GM19043 (cell line): ENCODE results near the gene KIAA1958.
"Not testable (repeated sequence)": the region's sequence is repeated elsewhere in the genome, so short reads cannot be mapped to it uniquely, and the experiment has no call there.

Experiments used
- ATAC-seq: cut with Tn5 transposase; IDR thresholded peaks from one replicate; pipeline ENCODE4 v1.9.1; 2021; ENCODE audit warnings: low read depth; ENCODE audit not compliant: unreplicated experiment

Gene KIAA1958

DNA sequence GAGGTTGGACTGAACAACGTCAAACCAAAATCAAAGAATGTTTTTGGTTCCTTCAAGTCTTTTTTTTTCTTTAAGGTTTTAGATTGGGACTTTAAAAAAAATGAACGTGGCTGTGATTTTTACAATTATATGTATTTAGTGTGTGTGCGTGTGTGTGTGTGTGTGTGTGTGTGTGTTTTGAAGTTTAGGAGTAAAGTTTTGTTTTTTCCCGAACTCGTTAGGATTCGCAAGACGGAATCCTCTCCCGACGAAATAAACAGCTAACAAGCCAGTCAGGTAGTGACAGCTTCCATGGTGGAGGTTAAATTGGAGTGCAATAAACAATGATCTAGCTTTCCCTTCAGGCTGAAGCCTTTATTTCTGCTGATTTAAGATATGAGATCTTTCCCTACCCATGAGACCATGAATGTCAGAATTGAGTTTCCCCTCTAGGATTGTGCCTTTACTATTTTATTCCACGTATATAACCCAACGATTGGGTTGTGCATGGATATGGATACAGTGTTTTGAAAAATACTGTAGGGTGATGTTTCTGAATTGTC is 1.2 kb downstream of the KIAA1958 start:
- no peak for ATAC-seq

- no peak for ATAC-seq
These were observed 2.5 kb downstream of the KIAA1958 start for GRCh38 chr9:112489039-112489546.

- ATAC-seq, result no peak
These were observed 3.4 kb downstream of the KIAA1958 start for GRCh38 chr9:112489876-112490666.

GRCh38 chr9:112493393-112494137 is 6.9 kb downstream of the KIAA1958 start:
- ATAC-seq, result no peak

DNA sequence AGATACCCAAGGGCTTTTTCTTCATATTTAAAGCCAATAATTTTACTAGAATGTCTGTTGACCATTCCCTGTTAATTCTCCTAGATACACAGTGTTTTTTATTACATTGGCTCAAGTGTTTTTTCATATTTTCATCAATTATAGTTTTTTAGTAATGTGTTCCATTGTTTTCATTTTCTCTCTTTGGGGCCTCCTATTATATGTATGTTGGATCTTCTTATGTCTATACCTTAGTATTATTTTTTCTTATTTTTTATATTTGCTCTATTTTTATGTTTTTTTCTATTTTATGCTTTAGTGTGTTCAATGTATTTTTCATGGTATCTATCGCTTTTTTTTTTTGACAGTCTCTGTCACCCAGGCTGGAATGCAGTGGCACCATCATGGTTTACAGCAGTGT is 7.5 kb downstream of the KIAA1958 start:
- no peak for ATAC-seq

DNA sequence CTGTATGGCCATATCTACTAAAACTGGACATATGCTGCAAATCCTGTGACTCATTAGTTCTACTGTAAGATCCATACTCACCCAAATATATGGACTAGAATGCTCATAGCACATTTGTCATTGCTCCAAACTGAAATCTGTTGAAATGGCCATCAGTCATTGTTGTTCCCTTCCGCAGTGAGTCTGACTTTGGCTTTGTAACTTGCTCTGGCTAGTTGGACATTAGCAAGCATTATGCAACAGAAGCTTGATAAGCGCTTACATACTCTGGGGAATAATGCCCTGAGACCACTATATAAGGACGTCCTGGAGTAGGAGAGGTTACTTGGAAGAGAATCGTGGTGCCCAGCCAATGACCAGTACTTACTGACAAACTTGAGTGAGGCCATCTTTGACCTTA is 9.0 kb downstream of the KIAA1958 start:
- no peak for ATAC-seq

DNA sequence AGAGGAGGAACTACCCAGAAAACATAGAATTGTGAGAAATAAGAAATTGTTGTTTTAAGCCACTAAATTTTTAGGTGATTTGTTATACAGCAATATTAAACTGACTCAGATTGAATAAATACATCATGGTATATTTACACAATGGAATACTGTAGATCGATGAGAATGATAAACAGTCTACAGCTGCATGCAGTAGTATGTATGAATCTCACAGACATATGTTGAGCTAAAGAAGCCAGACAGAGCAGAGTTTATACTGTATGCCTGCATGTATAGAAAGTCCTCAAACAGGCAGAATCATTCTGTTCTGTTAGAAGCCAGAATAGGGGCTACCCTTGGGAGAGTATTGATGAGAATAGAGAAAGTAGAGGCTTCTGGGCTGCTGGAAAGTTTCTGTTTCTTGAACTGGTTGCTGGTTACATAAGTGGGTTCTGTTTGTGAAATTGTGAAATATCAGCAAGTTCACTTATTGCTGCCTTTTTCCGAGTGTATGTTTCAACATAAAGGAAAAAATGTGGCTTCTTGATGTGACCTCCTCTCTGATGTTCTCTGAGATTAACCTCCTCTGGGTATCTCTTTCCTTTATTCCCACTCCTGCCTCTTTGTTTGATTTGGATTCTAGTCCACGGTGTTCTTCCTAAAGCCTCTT is 9.6 kb downstream of the KIAA1958 start:
- no peak for ATAC-seq

DNA sequence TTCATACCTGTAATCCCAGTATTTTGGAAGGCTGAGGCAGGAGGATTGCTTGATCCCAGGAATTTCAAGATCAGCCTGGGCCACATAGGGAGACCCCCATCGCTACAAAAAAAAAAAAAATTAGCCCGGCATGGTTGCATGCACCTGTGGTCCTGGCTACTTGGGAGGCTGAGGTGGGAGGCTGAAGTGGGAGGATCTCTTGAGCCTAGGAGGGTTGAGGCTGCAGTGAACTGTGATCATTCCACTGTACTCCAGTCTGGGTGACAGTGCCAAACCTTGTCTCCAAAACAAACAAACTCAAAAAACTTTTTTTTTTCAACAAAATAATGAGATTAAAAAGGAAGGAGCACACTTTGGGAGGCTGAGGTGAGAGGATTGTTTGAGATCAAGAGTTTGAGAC is 14.2 kb downstream of the KIAA1958 start:
- ATAC-seq, result no peak

DNA sequence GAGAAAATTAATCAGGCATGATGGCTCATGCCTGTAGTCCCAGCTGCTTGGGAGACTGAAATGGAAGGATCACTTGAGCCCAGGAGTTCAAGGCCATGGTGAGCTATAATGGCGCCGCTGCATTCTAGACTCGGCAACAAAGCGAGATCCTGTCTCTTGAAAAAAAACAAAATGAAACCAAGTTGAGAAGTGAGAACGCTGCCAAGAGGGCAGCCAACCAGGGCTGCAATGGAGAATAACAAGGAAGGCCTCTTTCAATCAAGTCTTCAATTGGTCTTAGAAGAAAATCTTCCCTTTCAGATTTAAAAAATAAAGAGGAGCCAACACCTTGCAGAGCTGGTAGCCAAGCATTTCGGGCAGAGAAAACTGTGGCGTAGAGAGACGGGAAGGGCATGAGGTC is 14.7 kb downstream of the KIAA1958 start:
- ATAC-seq, result no peak

DNA sequence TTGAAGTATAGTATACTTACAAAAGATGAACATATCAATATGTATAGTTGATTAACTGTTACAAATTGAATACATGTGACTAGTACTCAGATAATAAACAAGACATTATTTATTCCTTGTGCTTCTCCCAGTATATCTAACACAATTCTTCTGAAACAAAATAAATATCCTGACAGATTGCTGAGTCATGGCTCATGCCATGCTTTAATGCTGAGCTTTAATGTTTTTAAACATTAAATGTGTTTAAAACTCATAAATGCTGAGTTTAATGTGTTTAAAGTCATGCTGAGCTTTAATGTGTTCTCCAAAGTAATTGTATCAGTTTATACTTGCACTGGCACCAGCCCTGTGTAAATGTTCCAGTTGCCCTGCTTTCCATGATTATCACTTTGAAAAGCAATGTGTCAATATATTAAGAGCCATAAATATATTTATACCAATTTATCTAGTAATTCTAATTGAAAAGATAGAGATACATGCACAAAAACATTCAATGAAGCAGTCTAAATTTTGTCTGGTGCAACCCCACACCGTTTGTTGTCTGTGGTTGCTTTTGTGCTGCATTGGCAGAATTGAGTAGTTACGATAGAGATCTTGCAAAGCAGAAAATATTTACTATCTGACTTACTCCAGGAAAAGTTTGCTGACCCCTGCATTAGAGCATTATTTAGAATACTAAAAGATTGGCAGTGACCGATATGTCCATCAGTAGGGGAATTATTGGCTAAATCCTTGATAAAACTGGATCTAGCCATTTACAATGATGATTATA is 15.7 kb downstream of the KIAA1958 start:
- ATAC-seq, result no peak

- no peak for ATAC-seq
These were observed 16.5 kb downstream of the KIAA1958 start for GRCh38 chr9:112503170-112503569.

DNA sequence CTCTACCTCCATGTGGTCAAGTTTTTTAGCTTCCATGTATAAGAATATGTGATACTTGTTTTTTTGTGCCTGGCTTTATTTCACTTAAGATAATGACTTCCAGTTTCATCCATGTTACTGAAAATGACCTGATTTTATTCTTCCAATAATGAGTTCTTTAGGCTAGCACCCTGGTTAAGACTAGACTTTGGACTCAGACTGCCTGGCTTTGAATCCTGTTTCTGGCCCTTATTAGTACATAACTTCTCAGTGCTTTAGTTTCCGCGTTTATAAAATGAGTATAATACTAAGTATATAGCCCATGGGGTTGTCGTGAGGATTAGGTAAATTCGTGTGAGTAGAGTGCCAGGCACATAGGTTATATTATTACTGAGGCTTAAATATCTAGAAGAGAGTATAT is 18.5 kb downstream of the KIAA1958 start:
- no peak for ATAC-seq

GRCh38 chr9:112505607-112506006 is 19.0 kb downstream of the KIAA1958 start:
- no peak for ATAC-seq

DNA sequence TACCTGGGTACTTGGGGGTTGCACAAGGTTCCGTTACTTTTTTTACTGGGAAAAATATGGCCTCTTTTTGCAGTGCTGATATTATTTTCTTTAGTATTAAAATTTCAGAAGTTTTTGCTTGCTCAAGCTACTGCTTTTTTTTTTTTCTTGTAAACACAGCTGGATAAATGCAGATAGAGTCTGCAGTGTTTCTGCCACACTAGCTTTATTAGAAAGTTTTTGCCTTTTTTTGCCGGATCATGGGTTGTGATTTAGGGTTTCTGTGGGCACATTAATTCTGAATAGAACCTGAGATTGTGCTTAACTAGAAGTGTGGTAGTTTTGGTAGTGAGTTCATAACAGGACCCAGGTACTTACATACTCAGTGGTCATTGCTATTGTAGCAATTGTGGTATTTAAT is 19.9 kb downstream of the KIAA1958 start:
- ATAC-seq, result no peak

GRCh38 chr9:112507001-112507680 is 20.5 kb downstream of the KIAA1958 start:
- no peak for ATAC-seq

DNA sequence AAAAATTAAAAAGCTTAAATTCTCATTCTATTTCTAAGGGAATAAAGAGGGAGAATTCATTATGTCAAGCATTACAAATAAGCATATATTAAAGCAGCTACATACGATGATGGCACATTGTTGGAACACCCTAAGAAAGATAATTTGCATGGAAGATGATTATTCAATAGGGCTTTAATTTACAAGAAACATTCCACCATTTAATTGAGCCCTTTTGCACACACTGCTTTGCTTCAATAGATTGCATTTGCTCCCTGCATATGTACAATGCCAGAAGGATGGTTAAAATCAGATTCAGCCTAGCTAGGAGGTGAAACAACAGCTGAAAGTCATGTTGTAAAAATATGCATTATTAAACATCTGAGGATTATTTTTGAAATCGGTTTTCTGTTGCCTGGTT is 21.8 kb downstream of the KIAA1958 start:
- no peak for ATAC-seq

DNA sequence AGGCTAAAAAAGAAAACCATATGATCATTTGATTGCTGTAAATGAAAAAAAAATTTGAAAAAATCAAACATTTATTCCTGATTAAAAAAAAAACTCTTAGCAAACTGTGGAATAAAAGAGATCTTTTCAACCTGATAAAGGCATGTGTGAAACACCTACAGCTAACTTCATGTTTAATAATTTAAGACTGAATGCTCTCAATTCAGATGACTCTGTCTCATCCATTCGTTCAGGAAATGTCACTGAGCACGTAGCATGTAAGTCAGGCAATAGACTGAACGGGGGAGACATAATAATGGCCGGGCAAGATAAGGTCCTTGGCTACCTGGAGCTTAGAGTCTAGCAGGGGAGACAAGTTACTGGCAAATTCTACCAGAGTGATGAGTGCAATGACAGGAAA is 25.8 kb downstream of the KIAA1958 start:
- ATAC-seq, result not testable (repeated sequence)

GRCh38 chr9:112516769-112517168 is 30.1 kb downstream of the KIAA1958 start:
- no peak for ATAC-seq

- ATAC-seq, result no peak
These were observed 33.4 kb downstream of the KIAA1958 start for GRCh38 chr9:112520069-112520468.

DNA sequence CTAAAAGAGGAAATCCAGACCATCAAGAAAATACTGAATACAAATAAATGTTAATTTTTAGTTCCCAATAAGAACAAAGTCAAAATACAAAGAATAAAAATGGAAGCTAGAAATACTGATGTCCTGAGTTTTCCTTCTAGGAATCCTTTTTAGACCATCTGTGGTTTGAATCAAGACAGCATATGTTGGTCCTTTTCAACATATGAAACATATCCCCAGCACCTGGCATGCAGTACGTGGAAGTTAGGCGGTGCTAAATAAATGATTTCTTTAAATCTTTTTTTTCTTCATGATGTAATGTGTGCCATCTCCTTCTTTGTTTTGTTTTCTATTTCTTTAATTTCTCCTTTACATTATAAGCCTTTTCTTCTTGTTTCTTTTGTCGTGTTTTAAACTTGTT is 34.0 kb downstream of the KIAA1958 start:
- ATAC-seq, result no peak
